NK-92 (cell line): ENCODE results near the gene RHBDF2.
A peak's percentile ranks its signal among the peaks of the same experiment; 100 is the strongest.
"Not testable (repeated sequence)": the region's sequence is repeated elsewhere in the genome, so short reads cannot be mapped to it uniquely, and the experiment has no call there.

Experiments used
- DNase-seq: peaks from one replicate; lab custom pipeline; 2025; ENCODE audit not compliant: unreplicated experiment; lab: John Stamatoyannopoulos, UW

The RHBDF2 gene

GRCh38 chr17:76525513-76525833, 24.2 kb upstream of the RHBDF2 start:
- DNase-seq, result not testable (repeated sequence)

- DNase-seq, result no peak
These were observed 23.6 kb upstream of the RHBDF2 start for GRCh38 chr17:76524598-76525512.

GRCh38 chr17:76523084-76524037, 22.1 kb upstream of the RHBDF2 start:
- no peak for DNase-seq

- not testable (repeated sequence) for DNase-seq
These were observed 20.5 kb upstream of the RHBDF2 start for GRCh38 chr17:76521683-76522082.

- DNase-seq, result no peak
These were observed 20.0 kb upstream of the RHBDF2 start for GRCh38 chr17:76521262-76521661.

DNA sequence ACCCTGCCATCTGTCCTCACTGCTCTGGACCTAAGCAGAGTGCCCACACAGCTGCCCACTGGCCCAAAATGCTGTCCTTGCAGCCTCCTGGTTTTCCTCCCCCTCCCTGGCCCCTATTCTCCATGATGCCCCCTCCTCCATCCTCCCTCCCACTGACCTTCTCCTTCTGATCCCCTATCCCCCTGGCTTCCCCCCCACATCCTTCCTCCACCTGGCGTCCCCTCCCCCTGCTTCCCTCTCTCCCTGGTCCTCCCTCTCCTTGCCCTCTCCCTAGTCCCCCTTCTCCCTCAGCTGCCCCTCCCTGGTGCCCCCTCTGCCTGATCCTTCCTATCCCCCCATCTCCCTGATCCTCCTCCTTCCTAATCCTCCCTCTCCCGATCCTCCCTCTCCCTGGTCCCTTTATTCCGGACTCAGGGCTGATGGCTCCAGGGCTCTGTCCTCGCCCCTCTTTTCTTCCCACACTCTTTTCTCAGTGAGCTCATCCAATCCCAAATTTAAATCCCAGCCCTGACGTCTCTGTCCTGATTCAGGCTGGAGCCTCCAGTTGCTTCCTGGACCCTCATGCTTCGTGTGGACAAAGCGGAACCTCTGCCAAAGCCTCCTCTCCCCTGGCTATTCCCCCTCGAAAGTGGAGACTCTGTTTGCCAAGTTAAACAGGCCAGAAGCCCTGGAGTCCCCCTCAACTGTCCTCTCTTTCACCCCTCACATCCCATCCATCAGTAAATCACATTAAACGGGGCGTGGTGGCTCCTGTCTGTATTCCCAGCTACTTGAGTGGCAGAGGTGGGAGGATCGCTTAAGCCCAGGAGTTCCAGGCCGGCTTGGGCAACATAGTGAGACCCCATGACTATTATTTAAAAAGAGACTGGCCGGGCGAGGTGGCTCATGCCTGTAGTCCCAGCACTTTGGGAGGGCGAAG, 18.1 kb upstream of the RHBDF2 start:
- DNase-seq, result no peak

DNA sequence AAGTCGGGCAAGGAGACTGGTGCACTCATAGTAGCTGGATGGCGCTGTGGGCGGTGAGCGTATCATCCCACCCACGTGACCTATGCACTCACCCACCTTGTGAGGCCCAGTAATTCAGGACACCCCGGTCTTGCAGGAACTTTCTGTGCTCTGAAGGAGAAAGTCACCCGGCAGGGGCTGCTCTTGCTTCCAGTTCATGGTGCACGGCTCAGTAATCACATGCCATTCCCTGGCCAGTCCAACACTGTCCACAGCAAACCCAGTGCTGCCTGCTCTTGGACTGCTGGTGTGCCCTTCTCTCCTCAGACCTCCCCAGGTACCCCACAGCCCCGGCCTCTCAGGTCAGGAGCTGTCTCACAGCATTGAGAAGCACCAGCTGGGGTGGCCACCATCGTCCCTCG, 16.4 kb upstream of the RHBDF2 start:
- DNase-seq, result no peak

GRCh38 chr17:76515274-76515949, 14.2 kb upstream of the RHBDF2 start:
- peak; percentile 49 for DNase-seq

DNA sequence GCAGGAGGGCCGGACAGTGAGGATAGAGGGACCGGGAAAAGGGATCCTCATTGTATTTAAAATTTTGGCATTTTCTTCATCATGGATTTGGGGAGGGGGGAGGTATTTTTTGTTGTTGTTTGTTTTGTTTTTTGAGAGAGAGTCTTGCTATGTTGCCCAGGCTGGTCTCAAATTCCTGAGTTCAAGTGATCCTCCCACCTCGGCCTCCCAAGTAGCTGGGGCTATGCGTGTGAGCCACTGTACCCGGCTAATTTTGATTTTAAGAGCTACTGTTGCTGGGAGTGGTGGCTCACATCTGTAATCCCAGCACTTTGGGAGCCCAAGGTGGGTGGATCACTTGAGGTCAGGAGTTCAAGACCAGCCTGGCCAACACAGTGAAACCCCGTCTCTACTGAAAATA, 13.1 kb upstream of the RHBDF2 start:
- DNase-seq, result not testable (repeated sequence)

GRCh38 chr17:76513306-76513692, 12.1 kb upstream of the RHBDF2 start:
- DNase-seq, result no peak

- DNase-seq, result no peak
These were observed 11.4 kb upstream of the RHBDF2 start for GRCh38 chr17:76512366-76513305.

DNA sequence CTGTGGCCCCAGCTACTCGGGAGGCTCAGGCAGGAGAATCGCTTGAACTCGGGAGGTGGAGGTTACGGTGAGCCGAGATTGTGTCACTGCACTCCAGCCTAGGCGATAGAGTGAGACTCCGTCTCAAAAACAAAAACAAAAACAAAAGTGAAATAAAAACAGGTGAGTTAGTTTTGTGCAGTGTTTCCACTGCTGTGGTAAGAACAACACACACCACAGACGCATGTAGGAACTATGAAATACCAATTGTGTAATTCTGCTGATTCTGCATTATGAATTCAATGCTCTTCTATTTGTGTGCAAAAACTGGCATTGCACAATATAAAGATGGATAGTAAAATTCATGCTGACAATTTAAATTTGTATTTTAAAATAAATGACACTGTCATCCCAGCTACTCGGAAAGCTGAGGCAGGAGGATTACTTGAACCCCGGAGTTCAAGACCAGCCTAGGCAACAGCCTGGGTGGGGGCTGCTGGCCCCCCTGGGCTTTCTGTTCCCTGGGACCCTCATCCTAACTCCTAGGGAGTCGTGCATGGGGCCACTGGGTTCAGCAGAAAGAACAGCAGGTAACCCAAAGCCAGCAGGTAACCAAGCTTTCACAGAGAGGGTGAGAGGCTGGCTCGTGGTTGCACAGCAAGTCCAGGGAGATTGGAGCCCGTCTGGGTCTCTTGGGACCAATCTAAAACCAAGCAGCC, 10.6 kb upstream of the RHBDF2 start:
- no peak for DNase-seq

DNA sequence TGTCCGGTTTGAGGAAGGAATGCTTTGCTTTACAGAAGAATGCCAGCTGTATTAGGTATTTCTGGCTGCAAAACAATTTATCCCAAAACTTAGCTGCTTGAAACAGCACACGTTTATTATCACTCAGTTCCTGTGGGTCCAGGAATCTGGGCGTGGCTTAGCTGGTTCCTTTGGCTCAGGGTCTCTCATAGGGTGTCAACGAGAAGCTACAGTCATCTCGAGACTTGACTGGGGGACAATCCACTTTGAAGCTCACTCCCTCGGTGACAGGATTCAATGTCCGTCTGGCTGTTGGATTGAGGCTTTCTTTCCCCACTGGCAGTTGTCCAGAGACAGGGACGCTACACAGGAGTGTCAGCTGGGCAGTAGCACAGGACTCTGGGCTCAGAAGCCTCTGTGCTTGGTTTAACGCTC, 9.6 kb upstream of the RHBDF2 start:
- DNase-seq, result no peak

DNA sequence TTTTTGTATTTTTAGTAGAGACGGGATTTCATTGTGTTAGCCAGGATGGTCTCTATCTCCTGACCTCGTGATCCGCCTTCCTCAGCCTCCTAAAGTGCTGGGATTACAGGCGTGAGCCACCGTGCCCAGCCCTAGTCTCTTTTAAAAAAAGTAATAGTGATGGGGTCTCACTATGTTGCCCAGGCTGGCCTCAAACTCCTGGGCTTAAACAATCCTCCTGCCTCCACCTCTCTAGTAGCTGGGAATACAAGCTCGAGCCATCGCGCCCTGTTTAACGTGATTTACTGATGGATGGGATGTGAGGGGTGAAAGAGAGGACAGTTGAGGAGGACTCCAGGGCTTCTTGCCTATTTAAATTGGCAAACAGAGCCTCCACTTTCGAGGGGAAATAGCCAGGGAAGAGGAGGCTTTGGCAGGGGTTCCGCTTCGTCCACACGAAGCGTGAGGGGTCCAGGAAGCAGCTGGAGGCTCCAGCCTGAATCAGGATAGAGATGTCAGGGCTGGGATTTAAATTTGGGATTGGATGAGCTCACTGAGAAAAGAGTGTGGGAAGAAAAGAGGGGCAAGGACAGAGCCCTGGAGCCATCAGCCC, 7.3 kb upstream of the RHBDF2 start:
- DNase-seq, result not testable (repeated sequence)

GRCh38 chr17:76506408-76507345, 5.5 kb upstream of the RHBDF2 start:
- peak; percentile 40 for DNase-seq

DNA sequence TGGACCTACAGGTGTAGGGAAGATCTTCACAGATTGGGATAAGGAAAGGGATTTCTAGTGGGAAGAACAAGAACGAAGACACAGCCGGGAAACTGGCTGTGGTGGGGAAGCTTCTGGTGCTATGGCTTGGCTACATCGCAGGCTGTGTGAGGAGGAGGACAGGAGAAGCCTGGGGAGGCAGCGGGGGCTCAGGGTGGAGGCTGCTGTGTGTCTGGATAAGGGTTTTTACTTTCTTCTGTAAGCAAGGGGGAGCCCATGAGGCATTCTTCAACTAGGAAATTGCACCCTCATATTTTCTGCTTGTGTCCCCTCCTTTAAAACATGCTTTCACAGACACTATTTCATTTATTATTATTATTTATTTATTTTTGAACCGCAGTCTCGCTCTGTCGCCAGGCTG, 2.9 kb upstream of the RHBDF2 start:
- no peak for DNase-seq
